H9 (cell line): ENCODE results near the gene SEMA3A. TPM values are rescaled to one million over a fixed set of nuclear protein-coding genes. Genes with fewer than 3 reads are reported as not detected.

Experiments
- DNase-seq: peaks from one replicate; pipeline ENCODE4 v3.0.0-alpha.2; 2017
- H2AFZ ChIP-seq: one replicate; pipeline ENCODE4 v1.6.1; 2013; ENCODE audit warnings: mild to moderate bottlenecking, low read length, control low read depth, moderate library complexity
- H2AK5ac ChIP-seq: 2 replicates; pipeline ENCODE4 v1.6.1; 2013; ENCODE audit warnings: low read length, control low read depth, mixed read lengths; ENCODE audit not compliant: insufficient read length
- H2BK120ac ChIP-seq: one replicate; pipeline ENCODE4 v1.6.1; 2013; ENCODE audit warnings: low read depth, mild to moderate bottlenecking, low read length, control low read depth, inconsistent platforms; ENCODE audit not compliant: poor library complexity, severe bottlenecking
- H2BK12ac ChIP-seq: 2 replicates; pipeline ENCODE4 v1.6.1; 2013; ENCODE audit warnings: low read length, control low read depth, mixed read lengths, low read depth; ENCODE audit not compliant: insufficient read length
- H2BK15ac ChIP-seq: 2 replicates; pipeline ENCODE4 v1.6.1; 2013; ENCODE audit warnings: low read depth, low read length, control low read depth
- H2BK20ac ChIP-seq: one replicate; pipeline ENCODE4 v1.6.1; 2013; ENCODE audit warnings: low read depth, mild to moderate bottlenecking, low read length, control low read depth, inconsistent platforms; ENCODE audit not compliant: poor library complexity, severe bottlenecking
- H2BK5ac ChIP-seq: 2 replicates; pipeline ENCODE4 v1.6.1; 2013; ENCODE audit warnings: low read length, control low read depth, mixed read lengths; ENCODE audit not compliant: insufficient read length
- H3K14ac ChIP-seq: 2 replicates; pipeline ENCODE4 v1.6.1; 2013; ENCODE audit warnings: low read length, control low read depth; ENCODE audit not compliant: insufficient read depth
- H3K18ac ChIP-seq: 2 replicates; pipeline ENCODE4 v1.6.1; 2013; ENCODE audit warnings: low read depth, mild to moderate bottlenecking, mixed read lengths, low read length, control low read depth; ENCODE audit not compliant: insufficient read length
- H3K23ac ChIP-seq: 2 replicates; pipeline ENCODE4 v1.6.1; 2013; ENCODE audit warnings: low read length, control low read depth, mixed read lengths, low read depth; ENCODE audit not compliant: insufficient read length
- H3K23me2 ChIP-seq: 2 replicates; pipeline ENCODE4 v1.6.1; 2013; ENCODE audit warnings: low read depth, mild to moderate bottlenecking, mixed read lengths, low read length, control low read depth; ENCODE audit not compliant: insufficient read length, poor library complexity, severe bottlenecking
- H3K27ac ChIP-seq: 2 replicates; pipeline ENCODE4 v1.5.1; 2013; ENCODE audit warnings: low read length, control low read depth, mixed read lengths, low read depth; ENCODE audit not compliant: insufficient read length
- H3K27me3 ChIP-seq: 2 replicates; pipeline ENCODE4 v1.6.1; 2013; ENCODE audit warnings: low read length, control low read depth, inconsistent platforms; ENCODE audit not compliant: insufficient read depth
- H3K4ac ChIP-seq: 2 replicates; pipeline ENCODE4 v1.6.1; 2013; ENCODE audit warnings: low read depth, mild to moderate bottlenecking, control low read depth, inconsistent platforms, low read length, moderate library complexity
- H3K4me1 ChIP-seq: 2 replicates; pipeline ENCODE4 v1.6.1; 2013; ENCODE audit warnings: low read length, control low read depth, inconsistent platforms; ENCODE audit not compliant: insufficient read depth
- H3K4me2 ChIP-seq: 2 replicates; pipeline ENCODE4 v1.6.1; 2013; ENCODE audit warnings: low read length, control low read depth, mixed read lengths; ENCODE audit not compliant: insufficient read length, insufficient read depth
- H3K56ac ChIP-seq: 2 replicates; pipeline ENCODE4 v1.6.1; 2013; ENCODE audit warnings: low read depth, mild to moderate bottlenecking, mixed read lengths, low read length, control low read depth; ENCODE audit not compliant: insufficient read length
- H3K79me1 ChIP-seq: 2 replicates; pipeline ENCODE4 v1.6.1; 2013; ENCODE audit warnings: low read depth, mild to moderate bottlenecking, moderate library complexity, low read length, control low read depth, inconsistent platforms; ENCODE audit not compliant: insufficient read depth, poor library complexity, severe bottlenecking
- H3K79me2 ChIP-seq: 2 replicates; pipeline ENCODE4 v1.6.1; 2013; ENCODE audit warnings: low read length, control low read depth, inconsistent platforms; ENCODE audit not compliant: insufficient read depth
- H3K9ac ChIP-seq: 2 replicates; pipeline ENCODE4 v1.6.1; 2013; ENCODE audit warnings: low read length, control low read depth, mixed read lengths; ENCODE audit not compliant: insufficient read length; ENCODE audit errors: extremely low read depth
- H3K9me3 ChIP-seq: one replicate; pipeline ENCODE4 v1.6.1; 2013; ENCODE audit warnings: low read depth, low read length, inconsistent platforms; ENCODE audit not compliant: control insufficient read depth
- H3T11ph ChIP-seq: one replicate; pipeline ENCODE4 v1.6.1; 2013; ENCODE audit warnings: mild to moderate bottlenecking, low read length, control low read depth, inconsistent platforms
- H4K20me1 ChIP-seq: one replicate; pipeline ENCODE4 v1.6.1; 2013; ENCODE audit not compliant: control insufficient read depth, insufficient read length, insufficient read depth
- H4K5ac ChIP-seq: 2 replicates; pipeline ENCODE4 v1.6.1; 2013; ENCODE audit warnings: low read depth, mild to moderate bottlenecking, mixed read lengths, low read length, control low read depth; ENCODE audit not compliant: insufficient read length
- H4K8ac ChIP-seq: replicated peaks from 2 replicates; pipeline ENCODE4 v1.6.1; 2013; ENCODE audit warnings: low read length, control low read depth, mixed read lengths, low read depth; ENCODE audit not compliant: insufficient read length
- H4K91ac ChIP-seq: 2 replicates; pipeline ENCODE4 v1.6.1; 2013; ENCODE audit warnings: low read depth, mild to moderate bottlenecking, moderate library complexity, mixed read lengths, low read length, control low read depth; ENCODE audit not compliant: insufficient read length
- H3K27ac Mint-ChIP-seq, 3 experiments: 2 replicates in 2 of 3; 3 replicates in 1 of 3; pipeline ENCODE4 v1.8.0; 2020 to 2021; ENCODE audit warnings: mixed read lengths in 3 of 3, mild to moderate bottlenecking in 1 of 3, moderate library complexity in 1 of 3
- H3K27me3 Mint-ChIP-seq: 2 replicates; pipeline ENCODE4 v1.8.0; 2021; ENCODE audit warnings: low read depth, mild to moderate bottlenecking, moderate library complexity, mixed read lengths
- H3K36me3 Mint-ChIP-seq, 3 experiments: 2 replicates in 2 of 3; 3 replicates in 1 of 3; pipeline ENCODE4 v1.8.0; 2020 to 2021; ENCODE audit warnings: low read depth in 3 of 3, mixed read lengths in 3 of 3; ENCODE audit not compliant: insufficient read depth in 1 of 3
- H3K4me1 Mint-ChIP-seq, 2 experiments: 2 replicates each; pipeline ENCODE4 v1.8.0; 2020; ENCODE audit warnings: mixed read lengths in 2 of 2
- H3K4me3 Mint-ChIP-seq, 2 experiments: 2 replicates in 1 of 2; 3 replicates in 1 of 2; pipeline ENCODE4 v1.8.0; 2020 to 2021; ENCODE audit warnings: mild to moderate bottlenecking in 2 of 2, mixed read lengths in 2 of 2, moderate library complexity in 1 of 2
- H3K9me3 Mint-ChIP-seq, 2 experiments: 2 replicates in 1 of 2; 3 replicates in 1 of 2; pipeline ENCODE4 v1.8.0; 2020; ENCODE audit warnings: mild to moderate bottlenecking in 2 of 2, mixed read lengths in 2 of 2, moderate library complexity in 1 of 2
- CTCF ChIP-seq: fragments of 200-600 bp; sonication (generic); conservative IDR thresholded peaks from 3 replicates; pipeline ENCODE4 v1.8.0; 2021; ENCODE audit warnings: antibody characterized with exemption, mild to moderate bottlenecking
- WGBS: extraction: QIAGEN DNeasy Blood & Tissue Kit; methylation state at CpG from one replicate; pipeline ENCODE4 v1.1.7; 2013; ENCODE audit warnings: missing lambda C conversion rate, low lambda C conversion rate, mixed read lengths; ENCODE audit not compliant: insufficient read length; ENCODE audit errors: extremely low coverage; 5-methylcytosine and 5-hydroxymethylcytosine counted together
- total RNA-seq: library from RNA; stranded (reverse); gene quantifications from 2 replicates; pipeline ENCODE4 v1.2.1, GENCODE V29; 2021

The SEMA3A gene
- total RNA-seq, 1 experiment from 2014 or later = 60.0 TPM

- Histone ChIP-seq H3K79me1 (no peaks in the 10 kb centered on the region), H2BK12ac (no peak overlapping the region), H3K9ac (no peak overlapping the region), H3K79me2 (no peaks in the 10 kb centered on the region), H2BK5ac (no peak overlapping the region), H2BK120ac (no peak overlapping the region), H2AK5ac (no peak overlapping the region), H3K4me2 (no peak overlapping the region), H4K20me1 (no peaks in the 10 kb centered on the region), H3K9me3 (no peaks in the 10 kb centered on the region), H4K91ac (no peak overlapping the region), H2BK15ac (no peak overlapping the region), H3K23me2 (no peaks in the 10 kb centered on the region), H3K27me3 (no peaks in the 10 kb centered on the region), H3K23ac (no peak overlapping the region), H3K56ac (no peak overlapping the region), H3K4me1 (peaks cover 2% of the 10 kb centered on the region; the same call in 1 of the 2 replicates), H2AFZ (no peak overlapping the region), H4K5ac (no peak overlapping the region), H3K4ac (no peak overlapping the region), H3K14ac (no peak overlapping the region), H3K27ac (no peak overlapping the region), H3T11ph (no peak overlapping the region), H3K18ac (no peak overlapping the region), H4K8ac (no peak overlapping the region), H2BK20ac (no peak overlapping the region)
- peak overlapping the region in 2 of 3 experiments; percentile 30 to 84; a peak in 4 of 7 replicates for H3K27ac Mint-ChIP-seq
- H3K4me1 Mint-ChIP-seq = peaks cover 39 to 50% of the 10 kb centered on the region in 2 experiments
- no peaks in the 10 kb centered on the region for H3K9me3 Mint-ChIP-seq
- H3K27me3 Mint-ChIP-seq = no peaks in the 10 kb centered on the region
- no peak for DNase-seq
- no peak for TF ChIP-seq CTCF
- H3K36me3 Mint-ChIP-seq = no peaks in the 10 kb centered on the region; a peak in 2 of 7 replicates
- H3K4me3 Mint-ChIP-seq = peak overlapping the region in 1 of 2 experiments; percentile 28; a peak in 2 of 5 replicates
- no CpG with 5 or more reads among the region's 2 CpGs for WGBS
These were observed 13.0 kb upstream of the SEMA3A start for GRCh38 chr7:84207615-84208014.
